A172 (cell line): Measurements from ENCODE around the gene SGSH. TPM values are rescaled to one million over a fixed set of nuclear protein-coding genes. Genes with fewer than 3 reads are reported as not detected.
"Not testable (repeated sequence)": the region's sequence is repeated elsewhere in the genome, so short reads cannot be mapped to it uniquely, and the experiment has no call there.

ENCODE experiments used
- DNase-seq: peaks from one replicate; pipeline ENCODE4 v3.0.0-alpha.2; 2015; ENCODE audit warnings: low spot score
- total RNA-seq: library from RNA; depleted of rRNA; stranded (reverse); fragments of >200 nt; shearing (Covaris generic); gene quantifications from 2 replicates; pipeline ENCODE4 v1.2.3, GENCODE V29; 2014; rRNA removed

SGSH gene
- 13.9 and 16.5 TPM in 2 replicates for total RNA-seq

DNA sequence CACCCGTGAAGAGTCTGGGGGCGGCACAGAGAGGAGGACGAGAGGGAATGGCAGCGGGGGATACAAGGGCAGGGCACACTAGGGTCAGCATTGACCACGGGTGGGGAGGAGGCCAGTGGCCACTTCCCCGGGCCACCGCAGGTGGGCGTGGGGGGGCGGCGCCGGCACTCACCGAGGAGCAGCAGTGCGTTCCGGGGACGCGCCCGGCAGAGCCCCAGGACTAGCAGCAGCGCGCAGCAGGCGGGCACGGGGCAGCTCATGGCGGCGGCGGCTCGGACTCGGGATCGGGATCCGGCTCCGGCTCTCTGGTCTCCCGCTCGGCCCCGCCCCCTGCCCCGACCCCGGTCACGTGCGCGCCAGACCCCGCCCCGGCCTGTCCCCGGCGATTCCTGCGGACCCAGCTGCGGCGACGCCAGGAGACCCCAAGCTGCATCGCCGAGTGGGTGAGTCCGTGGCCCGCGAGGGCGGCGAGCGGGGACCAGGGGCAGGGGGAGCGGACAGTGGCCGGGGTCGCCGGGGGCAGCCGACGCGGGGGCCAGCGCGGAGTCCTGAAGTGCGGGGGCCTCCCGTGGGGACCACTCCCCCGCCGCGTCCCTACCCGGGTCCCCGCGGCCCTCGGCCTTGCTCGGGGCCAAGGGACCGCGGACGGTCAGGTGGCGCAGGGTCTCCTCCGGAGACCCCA is at the start of gene SGSH, which contains the start of gene SLC26A11:
TSS of gene SGSH (minus strand) at position 280 of the 682 bp plus-strand sequence. CDS start at position 260, 20 bp downstream.
TSS of gene SLC26A11 (plus strand) at position 374 of the 682 bp plus-strand sequence. CDS start 1,134 bp downstream, outside the sequence.
- DNase-seq = peak; percentile 31

DNA sequence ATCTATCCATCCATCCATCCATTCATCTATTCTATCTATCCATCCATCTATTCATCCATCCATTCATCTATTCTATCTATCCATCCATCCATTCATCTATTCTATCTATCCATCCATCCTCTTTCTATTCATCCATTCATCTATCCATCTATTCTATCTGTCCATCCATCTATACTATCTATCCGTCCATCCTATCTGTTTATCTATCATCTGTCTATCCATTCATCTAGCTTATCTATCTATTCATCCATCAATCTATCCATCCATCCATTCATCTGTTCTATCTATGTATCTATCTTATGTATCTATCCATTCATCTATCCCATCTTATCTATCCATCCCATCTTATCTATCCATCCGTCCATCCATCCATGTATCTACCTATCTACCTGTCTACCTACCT is 49.3 kb upstream of the SGSH start:
- no peak for DNase-seq

DNA sequence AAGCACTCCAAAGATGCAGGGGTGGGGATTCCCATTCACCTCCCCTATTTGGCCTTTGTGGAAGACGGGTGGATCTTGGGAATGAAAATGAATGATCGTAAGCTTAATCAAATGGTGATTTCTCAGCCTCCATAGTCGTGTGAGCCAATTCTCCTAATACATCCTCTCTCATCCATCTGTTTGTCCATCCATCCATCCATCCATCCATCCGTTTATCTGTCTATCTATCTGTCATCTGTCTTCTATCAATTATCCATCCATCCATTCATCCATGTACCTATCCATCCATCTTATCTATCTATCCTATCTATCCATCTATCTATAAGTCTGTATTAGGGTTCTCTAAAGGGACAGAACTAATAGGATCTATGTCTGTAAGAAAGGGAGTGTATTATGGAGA is 48.3 kb upstream of the SGSH start:
- DNase-seq = no peak

DNA sequence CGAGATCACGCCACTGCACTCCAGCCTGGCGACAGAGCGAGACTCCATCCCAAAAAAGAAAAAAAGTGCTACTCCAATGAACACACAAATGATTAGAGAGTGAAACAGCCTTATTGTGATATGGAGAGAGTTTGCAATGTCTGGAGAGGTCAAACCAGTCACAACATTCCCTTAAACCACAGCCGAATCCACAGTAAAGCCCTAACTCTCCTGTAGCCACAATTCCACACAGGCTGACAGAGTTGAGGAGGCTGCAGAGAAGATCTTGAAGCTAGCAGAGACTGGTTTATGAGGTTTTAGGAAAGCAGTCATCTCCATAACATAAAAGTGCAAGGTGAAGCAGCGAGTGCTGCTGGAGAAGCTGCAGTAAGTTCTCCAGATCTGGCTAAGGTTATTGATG is 47.3 kb upstream of the SGSH start:
- DNase-seq = no peak

DNA sequence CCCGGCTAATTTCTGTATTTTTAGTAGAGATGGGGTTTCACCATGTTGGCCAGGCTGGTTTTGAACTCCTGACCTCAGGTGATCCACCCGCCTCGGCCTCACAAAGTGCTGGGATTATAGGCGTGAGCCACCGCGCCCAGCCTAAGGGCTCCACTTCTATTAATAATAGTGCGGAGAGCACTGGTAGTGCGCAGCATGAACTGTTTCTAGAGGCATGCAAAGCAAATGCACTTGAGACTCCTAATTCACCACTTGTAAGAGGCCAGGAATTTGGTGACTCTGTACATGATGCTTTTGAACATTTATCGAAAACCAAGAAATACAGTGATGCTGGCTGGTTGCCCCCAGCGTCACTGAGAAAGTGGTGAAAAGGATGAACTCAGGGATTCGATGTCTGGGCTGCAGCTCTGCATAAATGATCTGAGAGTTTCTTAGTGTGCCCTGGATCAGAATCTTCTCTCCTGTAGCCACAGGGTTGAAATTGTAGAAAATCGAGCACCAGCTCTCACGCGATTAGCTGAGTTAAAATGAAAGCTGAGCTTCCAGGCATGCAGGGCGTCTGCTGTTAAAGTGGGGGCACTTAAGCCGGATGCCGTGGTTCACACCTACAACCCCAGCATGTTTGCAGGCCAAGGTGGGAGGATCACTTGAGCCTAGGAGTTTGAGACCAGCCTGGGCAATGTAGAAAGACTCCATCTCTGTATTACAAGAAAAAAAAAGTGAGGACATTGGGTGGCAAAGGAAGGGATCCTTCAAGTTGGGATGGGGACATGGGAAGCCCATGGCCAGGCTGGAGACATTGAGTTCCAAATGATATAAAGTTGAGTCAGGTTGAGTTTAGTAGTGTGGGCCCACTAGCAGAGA is 45.3 kb upstream of the SGSH start:
- DNase-seq = no peak

DNA sequence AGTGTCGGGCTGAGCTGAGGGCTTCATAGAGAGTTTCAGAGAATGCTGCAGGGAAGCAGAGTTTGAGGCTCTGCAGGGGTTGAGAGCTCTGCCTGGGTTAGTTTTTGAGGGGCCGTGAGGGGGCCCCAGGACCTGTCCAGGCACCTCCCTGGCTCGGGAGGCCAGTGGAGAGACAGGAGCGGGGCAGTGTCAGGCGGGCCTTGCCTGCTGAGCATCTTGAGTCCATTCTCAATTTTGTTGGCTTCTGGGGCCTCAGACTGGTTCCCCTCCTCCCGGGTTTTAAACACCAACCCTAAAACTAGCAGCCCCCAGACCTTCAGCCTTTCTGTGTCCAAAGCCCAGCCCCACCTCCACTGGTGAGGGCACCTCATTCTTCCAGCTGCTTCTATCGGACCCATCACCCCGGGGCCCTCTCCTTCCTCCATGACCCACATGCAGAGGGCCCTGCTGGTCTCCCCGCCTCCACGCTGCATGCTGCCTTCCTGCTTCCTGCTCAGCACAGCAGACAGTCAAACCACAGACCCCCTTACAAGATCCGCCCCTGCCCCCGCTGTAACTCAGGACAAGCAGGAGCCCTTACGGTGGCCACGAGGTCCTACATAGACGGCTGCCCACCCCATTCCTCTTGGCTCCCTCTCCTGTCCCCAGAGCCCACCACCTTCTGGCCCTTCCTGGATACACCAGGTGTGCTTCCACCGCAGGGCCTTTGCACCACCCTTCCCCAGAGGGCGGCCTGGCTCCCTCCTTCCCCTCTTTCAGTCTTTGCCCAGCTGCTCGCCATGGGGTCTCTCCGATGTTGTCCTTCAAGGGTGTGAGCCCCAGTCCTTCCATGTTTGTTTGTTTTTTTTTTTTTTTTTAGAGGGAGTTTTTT is 44.3 kb upstream of the SGSH start:
- DNase-seq = no peak

DNA sequence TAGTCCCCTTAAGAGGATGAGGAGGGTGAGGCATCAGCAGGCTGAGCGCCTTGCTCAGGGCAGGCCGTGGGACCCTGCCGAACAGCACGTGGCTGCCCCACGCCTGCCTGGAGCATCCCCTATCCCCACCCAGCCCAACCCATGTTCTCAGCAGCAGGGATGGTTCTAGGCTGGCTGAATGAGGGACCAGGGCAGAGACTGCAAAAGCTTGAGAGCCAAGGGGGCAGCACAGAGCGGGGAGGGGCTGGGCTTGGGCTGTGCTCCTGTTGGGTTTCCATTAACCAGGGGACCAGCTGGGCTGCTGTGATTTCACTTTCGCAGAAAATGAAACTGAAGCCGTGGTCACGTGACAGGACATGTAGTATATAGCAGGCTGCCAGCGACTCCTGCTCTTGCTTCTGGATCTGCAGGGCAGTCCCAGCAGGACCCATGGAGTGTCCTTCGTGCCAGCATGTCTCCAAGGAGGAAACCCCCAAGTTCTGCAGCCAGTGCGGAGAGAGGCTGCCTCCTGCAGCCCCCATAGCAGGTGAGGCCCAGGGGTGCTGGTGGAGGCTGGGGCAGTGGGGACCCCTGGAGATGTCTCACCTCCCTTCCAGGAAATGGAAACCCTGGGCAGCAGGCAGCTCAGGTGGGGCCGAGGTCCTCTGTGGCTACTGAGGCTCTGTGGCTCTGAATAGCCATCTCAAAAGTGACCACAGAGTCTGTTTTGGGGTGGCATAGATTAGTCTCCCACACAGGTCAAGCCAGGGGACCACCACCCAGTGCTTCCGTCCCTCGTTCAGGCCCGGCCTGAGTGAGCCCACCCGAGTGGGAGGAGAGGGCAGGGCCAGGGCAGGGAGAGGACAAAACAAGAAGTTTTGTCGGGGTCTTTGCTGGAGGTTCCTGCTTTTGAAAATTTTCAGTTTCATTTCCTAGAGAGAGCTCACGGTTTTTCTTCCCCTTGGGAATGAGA is 43.4 kb upstream of the SGSH start:
- DNase-seq = no peak

DNA sequence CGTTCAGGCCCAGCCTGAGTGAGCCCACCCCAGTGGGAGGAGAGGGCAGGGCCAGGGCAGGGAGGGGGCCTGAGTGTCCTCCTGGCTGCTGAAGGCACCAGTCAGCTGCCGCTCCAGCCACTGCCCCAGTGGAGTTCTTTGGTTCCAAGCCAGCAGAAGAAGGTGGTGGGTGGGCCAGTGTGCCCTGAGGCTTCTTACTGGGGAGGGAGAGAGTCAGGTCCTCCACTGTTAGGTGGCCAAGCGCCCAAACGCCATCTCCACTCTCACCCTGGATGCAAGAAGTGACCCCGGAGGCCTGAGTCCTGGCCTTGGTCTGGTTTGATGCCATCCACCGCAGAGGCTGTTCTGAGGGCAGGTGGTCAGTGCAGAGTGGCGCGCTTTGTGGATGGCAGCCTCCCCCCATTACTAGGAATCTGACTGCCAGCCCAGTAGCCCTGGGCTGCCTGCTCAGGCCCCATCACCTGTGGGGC is 42.7 kb upstream of the SGSH start:
- DNase-seq = no peak

DNA sequence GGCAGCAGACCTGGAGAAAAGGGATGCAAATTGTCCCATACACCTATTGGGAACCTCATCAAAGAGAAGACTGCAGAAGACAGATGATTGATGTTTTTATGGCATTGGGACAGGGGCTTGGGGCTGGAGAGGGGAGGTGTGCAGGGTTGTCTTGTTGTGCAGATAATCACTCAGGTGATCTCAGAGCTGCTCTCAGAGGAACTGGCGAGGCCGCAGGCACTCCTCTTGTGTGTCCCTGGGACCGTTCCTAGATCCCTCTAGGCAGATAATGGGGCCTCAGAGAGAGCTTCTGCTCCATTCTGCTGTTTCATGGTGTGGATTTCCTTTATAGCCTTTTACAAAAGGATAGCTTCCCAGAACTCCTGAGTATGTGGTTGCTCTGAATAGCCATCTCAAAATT is 42.2 kb upstream of the SGSH start:
- no peak for DNase-seq

DNA sequence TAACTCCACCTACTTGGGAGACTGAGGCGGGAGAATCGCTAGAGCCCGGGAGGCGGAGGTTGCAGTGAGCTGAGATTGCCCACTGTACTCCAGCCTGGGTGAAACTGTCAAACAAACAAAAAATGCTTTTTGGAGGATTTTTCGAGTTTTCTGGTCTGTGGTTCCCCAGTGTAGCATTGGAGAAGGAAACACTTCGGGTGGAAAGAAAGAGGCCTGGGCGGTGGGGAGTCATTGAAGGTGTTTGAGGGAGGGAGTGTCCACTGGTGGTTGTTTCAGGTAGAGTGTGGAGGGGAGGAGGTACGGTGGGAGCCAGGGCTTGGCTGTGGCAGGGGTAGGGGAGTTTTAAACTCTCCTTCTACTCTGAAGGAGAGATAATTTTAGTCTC is 41.8 kb upstream of the SGSH start:
- DNase-seq = no peak

DNA sequence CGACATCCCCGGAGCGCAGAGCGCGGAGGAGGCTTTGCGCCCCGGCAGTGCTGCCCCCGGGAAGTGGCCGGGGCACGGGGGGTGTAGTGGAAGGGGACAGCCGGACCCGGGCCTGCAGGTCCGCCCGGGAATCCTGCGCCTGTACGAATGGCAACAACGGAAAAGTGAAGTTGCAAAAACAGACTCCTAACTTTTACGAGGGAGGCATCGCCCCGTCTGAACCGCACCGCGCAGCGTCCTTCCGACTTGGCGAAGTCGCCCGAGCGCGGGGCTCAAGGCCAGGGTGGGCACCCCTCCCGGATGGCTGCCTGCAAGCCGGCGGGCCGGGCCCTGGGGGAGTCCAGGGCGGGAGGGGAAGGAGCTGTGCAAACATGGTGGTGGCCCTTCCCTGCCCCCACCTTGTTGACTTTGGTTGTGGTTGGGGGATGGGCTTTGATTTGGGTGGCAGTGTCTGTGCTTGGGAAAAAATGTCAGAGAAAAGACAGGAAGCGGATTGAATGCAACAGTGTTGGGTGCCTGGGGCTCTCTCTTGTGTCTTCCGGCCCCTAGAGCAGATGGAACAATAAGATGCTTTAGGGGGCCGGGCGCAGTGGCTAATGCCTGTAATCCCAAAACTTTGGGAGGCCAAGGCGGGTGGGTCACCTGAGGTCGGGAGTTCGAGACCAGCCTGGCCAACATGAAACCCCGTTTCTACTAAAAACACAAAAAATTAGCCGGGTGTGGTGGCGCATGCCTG is 41.2 kb upstream of the SGSH start:
- DNase-seq = peak; percentile 65

DNA sequence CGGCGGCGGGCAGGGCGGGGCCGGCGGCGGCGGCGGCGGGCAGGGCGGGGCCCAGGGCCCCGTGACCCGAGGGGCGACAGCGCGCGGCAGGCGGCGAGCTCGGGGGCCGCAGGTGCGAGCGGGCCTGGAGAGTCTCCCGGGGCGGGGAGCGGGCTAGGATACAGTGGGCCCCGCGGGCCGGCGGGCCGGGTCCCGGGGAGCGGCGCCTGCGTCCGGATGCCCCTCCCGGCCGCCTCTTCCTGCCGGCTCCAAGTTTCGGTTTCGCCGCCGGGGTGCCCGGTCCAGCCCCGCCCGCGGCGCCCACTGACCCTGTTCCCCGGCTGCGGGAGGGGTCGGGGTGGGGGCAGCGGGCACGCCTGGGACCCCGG is 40.6 kb upstream of the SGSH start, which contains the start of gene RNF213:
TSS of gene RNF213 (plus strand) at position 62 of the 368 bp plus-strand sequence. CDS start 2,830 bp downstream, outside the sequence.
- peak; percentile 33 for DNase-seq

DNA sequence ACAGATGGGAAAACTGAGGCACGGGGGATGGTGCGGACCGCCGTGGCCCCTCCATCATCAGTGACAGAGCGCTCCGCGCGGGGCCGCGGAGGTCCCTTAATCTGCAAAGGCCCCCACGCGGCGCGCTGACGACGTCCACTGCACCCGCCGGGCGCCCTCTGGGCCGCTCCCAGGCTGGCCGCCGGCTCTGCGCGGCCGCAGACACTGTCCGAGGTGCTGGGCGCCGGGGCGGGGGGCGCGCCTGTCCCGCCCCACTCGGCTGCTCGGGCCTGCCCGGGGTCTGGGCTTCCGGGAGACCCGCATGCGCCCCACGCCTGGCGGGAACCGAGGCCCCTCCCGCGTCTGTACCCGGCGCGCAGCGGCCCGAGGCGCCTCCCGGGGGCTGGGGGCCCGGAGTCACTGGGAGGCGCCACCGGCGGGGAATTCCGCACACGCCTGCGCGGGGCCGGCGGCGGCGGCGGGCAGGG is 40.0 kb upstream of the SGSH start:
- DNase-seq = peak; percentile 55

DNA sequence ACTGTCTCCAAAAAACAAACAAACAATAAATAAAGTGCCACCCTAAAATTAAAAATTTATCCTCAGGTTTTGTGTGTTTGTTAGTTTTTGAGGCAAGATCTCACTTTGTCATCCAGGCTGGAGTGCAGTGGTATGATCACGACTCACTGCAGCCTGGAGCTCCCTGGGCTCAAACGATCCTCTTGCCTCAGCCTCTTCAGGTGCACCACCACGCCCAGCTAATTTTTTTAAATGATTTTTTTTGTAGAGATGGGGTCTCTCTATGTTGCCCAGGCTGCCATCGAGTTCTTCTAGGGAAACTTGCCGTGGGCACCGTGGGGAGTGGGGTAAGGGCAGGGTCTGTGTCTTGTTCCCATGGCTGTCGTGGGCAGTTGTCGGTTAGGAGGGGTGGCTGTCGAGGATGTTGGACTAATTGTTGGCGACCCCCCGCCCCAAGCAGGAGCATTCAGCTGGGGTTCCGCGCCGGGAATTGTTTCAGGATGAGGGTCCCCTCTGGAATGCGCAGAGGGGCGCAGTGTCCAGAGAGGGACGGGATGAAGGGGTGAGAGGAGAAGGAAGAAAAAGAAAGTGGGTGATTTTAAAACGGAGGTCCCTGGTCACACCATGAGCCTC is 39.4 kb upstream of the SGSH start:
- DNase-seq = peak; percentile 27

DNA sequence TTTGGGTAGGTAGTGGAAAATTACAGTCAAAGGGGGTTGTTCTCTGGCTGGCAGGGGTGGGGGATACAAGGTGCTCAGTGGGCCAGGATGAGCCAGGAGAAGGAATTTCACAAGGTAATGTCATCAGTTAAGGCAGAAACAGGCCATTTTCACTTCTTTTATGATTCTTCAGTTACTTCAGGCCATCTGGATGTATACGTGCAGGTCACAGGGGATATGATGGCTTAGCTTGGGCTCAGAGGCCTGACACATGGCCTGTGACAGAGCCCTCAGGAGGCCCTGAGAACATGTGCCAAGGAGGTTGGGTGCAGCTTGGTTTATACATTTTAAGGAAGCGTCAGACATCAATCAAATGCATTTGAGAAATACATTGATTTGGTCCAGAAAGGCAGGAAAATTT is 38.2 kb upstream of the SGSH start:
- DNase-seq = not testable (repeated sequence)

DNA sequence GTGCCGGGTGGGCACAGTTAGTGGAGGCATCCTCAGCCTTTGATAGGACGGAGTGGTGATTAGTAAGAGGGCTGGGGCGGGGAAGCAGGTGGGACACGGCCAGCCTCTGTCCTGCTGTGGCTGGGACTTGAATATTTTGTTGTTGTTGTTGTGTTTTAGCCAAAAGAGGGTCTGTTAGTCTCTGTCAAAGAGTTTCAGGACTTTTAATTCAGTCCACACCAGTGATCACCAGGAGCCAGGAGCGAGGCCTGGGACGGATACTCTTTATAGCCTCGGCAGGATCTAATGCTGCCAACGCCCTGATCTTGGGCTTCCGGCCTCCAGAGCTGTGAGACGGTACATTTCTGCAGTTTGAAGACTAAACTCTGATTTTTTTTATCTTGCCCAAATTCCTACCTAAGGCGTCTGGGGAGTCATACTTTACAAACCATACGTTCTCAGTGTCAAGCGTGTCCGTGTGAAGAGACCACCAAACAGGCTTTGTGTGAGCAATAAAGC is 37.6 kb upstream of the SGSH start:
- DNase-seq = no peak

DNA sequence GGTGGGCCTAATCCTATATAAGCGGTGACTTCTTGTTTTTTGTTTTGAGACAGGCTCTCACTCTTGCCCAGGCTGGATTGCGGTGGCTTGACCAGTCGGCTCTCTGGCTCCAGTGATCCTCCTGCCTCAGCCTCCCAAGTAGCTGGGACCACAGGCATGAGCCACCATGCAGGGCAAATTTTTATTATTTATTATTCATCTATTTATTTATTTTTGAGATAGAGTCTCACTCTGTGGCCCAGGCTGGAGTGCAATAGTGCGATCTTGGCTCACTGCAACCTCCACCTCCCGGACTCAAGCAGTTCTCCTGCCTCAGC is 35.9 kb upstream of the SGSH start:
- no peak for DNase-seq

DNA sequence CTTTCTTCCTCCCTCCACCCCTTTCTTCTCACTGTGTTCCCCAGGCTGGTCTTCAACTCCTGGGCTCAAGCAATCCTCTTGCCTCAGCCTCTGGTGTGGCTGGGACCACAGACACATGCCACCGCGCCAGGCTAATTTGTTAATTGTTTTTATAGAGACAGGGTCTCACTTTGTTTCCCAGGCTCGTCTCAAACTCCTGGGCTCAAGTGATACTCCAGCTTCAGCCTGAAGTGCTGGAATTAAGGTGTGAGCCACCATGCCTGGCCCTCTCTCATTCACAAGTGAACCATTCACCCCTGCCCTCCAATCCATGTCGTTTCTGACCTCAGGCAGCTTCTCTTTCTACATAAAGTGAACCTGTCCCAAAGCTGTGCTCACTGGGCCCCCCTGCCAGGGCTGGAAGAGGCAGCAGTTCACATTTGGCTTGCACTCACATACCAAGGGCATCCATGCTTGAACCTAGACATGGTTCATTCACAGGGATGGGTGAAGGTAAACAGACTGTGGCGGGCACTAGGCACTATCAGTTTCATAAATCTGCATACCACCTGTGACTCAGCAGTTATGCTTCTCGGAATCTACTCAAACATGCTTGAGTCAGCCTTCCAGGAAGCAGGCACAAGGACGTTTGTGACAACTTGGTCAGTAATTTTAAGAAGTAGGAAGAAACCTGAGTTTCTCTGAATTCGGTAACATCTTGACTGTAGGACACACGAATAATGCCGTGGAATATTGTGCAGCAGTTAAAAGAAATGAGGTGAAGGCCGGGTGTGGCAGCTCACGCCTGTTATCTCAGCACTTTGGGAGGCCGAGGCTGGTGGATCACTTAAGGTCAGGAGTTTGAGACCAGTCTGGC is 34.5 kb upstream of the SGSH start:
- DNase-seq = peak; percentile 95
